Neural progenitor cell (in vitro differentiated cells): ENCODE results near the gene THSD4. TPM values are rescaled to one million over a fixed set of nuclear protein-coding genes. Genes with fewer than 3 reads are reported as not detected.

Experiments
- DNase-seq: peaks from one replicate; pipeline ENCODE4 v3.0.0-alpha.2; 2016; ENCODE audit warnings: low spot score
- H2AFZ ChIP-seq: fragments of 200-600 bp; sonication (generic); replicated peaks from 2 replicates; pipeline ENCODE4 v1.6.1; 2016; ENCODE audit warnings: antibody characterized with exemption
- H3F3A ChIP-seq: fragments of 200-600 bp; sonication (generic); 2 replicates; pipeline ENCODE4 v1.6.1; 2016; ENCODE audit warnings: antibody characterized with exemption, low read depth
- H3K27ac ChIP-seq: fragments of 200-600 bp; sonication (generic); 2 replicates; pipeline ENCODE4 v1.5.1; 2016; ENCODE audit warnings: mild to moderate bottlenecking
- H3K27me3 ChIP-seq: fragments of 200-600 bp; sonication (generic); 2 replicates; pipeline ENCODE4 v1.6.1; 2016; ENCODE audit warnings: mild to moderate bottlenecking, moderate library complexity
- H3K36me3 ChIP-seq: fragments of 200-600 bp; sonication (generic); 2 replicates; pipeline ENCODE4 v1.5.1; 2016
- H3K4me1 ChIP-seq: fragments of 200-600 bp; sonication (generic); 2 replicates; pipeline ENCODE4 v1.6.1; 2016; ENCODE audit warnings: mixed run types
- H3K4me2 ChIP-seq: fragments of 200-600 bp; sonication (generic); 2 replicates; pipeline ENCODE4 v1.6.1; 2016
- H3K4me3 ChIP-seq: fragments of 200-600 bp; sonication (generic); 2 replicates; pipeline ENCODE4 v1.5.1; 2016
- H3K79me2 ChIP-seq: fragments of 200-600 bp; sonication (generic); 2 replicates; pipeline ENCODE4 v1.6.1; 2016; ENCODE audit warnings: low read depth
- H3K9ac ChIP-seq: fragments of 200-600 bp; sonication (generic); 2 replicates; pipeline ENCODE4 v1.6.1; 2016
- H3K9me3 ChIP-seq: fragments of 200-600 bp; sonication (generic); 2 replicates; pipeline ENCODE4 v1.5.1; 2016; ENCODE audit warnings: low read depth
- H4K20me1 ChIP-seq: fragments of 200-600 bp; sonication (generic); 2 replicates; pipeline ENCODE4 v1.6.1; 2016; ENCODE audit warnings: low read depth
- H3K27ac Mint-ChIP-seq: 3 replicates; pipeline ENCODE4 v1.8.0; 2021; ENCODE audit warnings: mixed read lengths
- H3K27me3 Mint-ChIP-seq: 2 replicates; pipeline ENCODE4 v1.8.0; 2022; ENCODE audit warnings: low read depth, mild to moderate bottlenecking, inconsistent platforms, moderate library complexity, mixed read lengths; ENCODE audit not compliant: insufficient read depth
- H3K36me3 Mint-ChIP-seq: 3 replicates; pipeline ENCODE4 v1.8.0; 2021; ENCODE audit warnings: mixed read lengths
- H3K4me1 Mint-ChIP-seq: 3 replicates; pipeline ENCODE4 v1.8.0; 2021; ENCODE audit warnings: mixed read lengths
- H3K4me3 Mint-ChIP-seq: 3 replicates; pipeline ENCODE4 v1.8.0; 2021; ENCODE audit warnings: mild to moderate bottlenecking, moderate library complexity, mixed read lengths
- H3K9me3 Mint-ChIP-seq: 3 replicates; pipeline ENCODE4 v1.8.0; 2020; ENCODE audit warnings: mixed read lengths
- EZH2 ChIP-seq: fragments of 200-600 bp; sonication (generic); IDR thresholded peaks from 2 replicates; pipeline ENCODE4 v1.6.1; 2017; ENCODE audit warnings: antibody characterized with exemption, mild to moderate bottlenecking, moderate library complexity
- EZH2phosphoT487 ChIP-seq: fragments of 200-600 bp; sonication (generic); IDR thresholded peaks from 2 replicates; pipeline ENCODE4 v1.6.1; 2017; ENCODE audit warnings: antibody characterized with exemption
- total RNA-seq: library from RNA; depleted of rRNA; stranded (reverse); fragments of >200 nt; gene quantifications from 2 replicates; pipeline ENCODE4 v1.2.3, GENCODE V29; 2015; ENCODE audit warnings: low replicate concordance
- TF ChIP-seq, protein P1 (sequence below): fragments of 200-600 bp; sonication (generic); IDR thresholded peaks from 2 replicates; pipeline ENCODE4 v1.5.1; 2017; ENCODE audit warnings: antibody characterized with exemption, mild to moderate bottlenecking

The THSD4 gene
- total RNA-seq, 1 donor from 2014 or later: 2.4 TPM

DNA sequence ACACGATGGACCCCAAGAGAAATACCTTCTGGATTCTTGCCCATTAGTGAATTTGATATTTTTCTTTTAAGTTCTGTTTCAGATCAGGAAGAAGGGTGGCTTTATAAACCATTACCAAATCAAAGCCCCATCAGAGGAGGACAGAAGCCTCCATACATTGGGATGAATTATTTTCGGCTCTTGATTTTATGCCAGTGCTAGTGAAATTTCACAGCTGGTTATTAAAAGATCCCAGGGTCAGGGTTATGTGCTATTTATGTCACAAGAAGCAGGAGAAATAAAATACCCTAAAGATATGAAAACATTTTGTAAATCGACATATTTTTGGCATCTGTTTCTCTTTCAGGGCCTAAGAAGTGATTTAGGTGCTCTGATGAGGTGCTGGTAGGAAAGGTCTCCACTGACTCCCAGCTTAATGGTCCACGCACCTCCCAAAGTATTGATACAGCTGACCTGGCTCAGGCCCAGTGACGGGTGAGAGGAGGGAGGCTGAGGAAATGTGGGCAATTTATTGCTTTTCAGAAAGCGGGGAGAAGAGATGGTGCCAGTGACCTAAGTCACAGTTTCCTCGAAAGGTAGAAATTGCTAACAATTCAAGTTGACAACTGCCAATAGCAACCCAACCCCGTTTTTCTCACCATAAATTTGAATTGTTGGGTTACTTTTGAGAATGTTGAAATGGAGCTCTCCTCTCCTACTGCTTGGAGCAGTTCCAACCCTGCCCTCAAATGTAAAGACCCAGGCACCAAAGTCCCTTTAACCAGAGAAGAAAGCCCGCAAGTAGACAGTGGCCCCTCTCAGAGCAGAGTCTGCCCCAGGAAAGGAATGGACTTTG is 379.5 kb downstream of the THSD4 start:
- H3K4me3 ChIP-seq: no peak overlapping the region
- Mint-ChIP-seq H3K4me3 (no peak overlapping the region), H3K36me3 (no peaks in the 10 kb centered on the region), H3K4me1 (no peaks in the 10 kb centered on the region), H3K27ac (no peak overlapping the region), H3K9me3 (no peaks in the 10 kb centered on the region), H3K27me3 (peaks cover 4% of the 10 kb centered on the region)
- no peak for DNase-seq
- no peaks in the 10 kb centered on the region for H3K9me3 ChIP-seq
- no peaks in the 10 kb centered on the region for H3K79me2 ChIP-seq
- H3K27me3 ChIP-seq: no peaks in the 10 kb centered on the region
- TF ChIP-seq EZH2phosphoT487 (no peak), EZH2 (no peak)
- TF ChIP-seq, protein P1, sequence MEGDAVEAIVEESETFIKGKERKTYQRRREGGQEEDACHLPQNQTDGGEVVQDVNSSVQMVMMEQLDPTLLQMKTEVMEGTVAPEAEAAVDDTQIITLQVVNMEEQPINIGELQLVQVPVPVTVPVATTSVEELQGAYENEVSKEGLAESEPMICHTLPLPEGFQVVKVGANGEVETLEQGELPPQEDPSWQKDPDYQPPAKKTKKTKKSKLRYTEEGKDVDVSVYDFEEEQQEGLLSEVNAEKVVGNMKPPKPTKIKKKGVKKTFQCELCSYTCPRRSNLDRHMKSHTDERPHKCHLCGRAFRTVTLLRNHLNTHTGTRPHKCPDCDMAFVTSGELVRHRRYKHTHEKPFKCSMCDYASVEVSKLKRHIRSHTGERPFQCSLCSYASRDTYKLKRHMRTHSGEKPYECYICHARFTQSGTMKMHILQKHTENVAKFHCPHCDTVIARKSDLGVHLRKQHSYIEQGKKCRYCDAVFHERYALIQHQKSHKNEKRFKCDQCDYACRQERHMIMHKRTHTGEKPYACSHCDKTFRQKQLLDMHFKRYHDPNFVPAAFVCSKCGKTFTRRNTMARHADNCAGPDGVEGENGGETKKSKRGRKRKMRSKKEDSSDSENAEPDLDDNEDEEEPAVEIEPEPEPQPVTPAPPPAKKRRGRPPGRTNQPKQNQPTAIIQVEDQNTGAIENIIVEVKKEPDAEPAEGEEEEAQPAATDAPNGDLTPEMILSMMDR: no peak
- H2AFZ ChIP-seq: no peak overlapping the region
- no peaks in the 10 kb centered on the region for H3K36me3 ChIP-seq
- H3K4me2 ChIP-seq: no peak overlapping the region
- no peaks in the 10 kb centered on the region for H3F3A ChIP-seq
- H4K20me1 ChIP-seq: no peaks in the 10 kb centered on the region
- H3K4me1 ChIP-seq: no peaks in the 10 kb centered on the region
- no peak overlapping the region for H3K27ac ChIP-seq
- no peak overlapping the region for H3K9ac ChIP-seq

DNA sequence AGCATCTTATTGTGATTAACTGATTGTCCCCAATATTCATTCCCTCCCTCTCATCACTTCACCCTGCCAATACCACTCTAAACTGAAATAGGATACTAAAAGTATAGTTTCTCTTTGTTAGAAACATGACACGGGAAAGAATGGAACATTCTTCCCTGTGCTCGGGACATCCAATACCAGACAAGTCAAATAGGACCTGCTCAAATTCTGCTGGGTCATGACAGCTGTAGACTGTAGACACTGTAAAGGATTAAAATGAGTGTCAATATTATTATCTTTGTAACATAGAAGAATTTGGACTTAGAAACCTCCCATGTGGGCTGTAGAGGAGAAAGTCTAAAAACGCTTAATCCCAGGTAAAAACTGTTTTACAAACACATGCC is 380.1 kb downstream of the THSD4 start:
- no peak for TF ChIP-seq EZH2phosphoT487
- TF ChIP-seq, protein P1: no peak
- no peak for TF ChIP-seq EZH2
- no peak overlapping the region for H3K27ac ChIP-seq
- H3K4me2 ChIP-seq: no peak overlapping the region
- Mint-ChIP-seq H3K4me1 (no peaks in the 10 kb centered on the region), H3K4me3 (no peak overlapping the region), H3K27ac (no peak overlapping the region), H3K36me3 (no peaks in the 10 kb centered on the region), H3K27me3 (peaks cover 4% of the 10 kb centered on the region), H3K9me3 (peaks cover 4% of the 10 kb centered on the region)
- no peaks in the 10 kb centered on the region for H4K20me1 ChIP-seq
- no peak overlapping the region for H3K9ac ChIP-seq
- H3K27me3 ChIP-seq: no peaks in the 10 kb centered on the region
- no peak overlapping the region for H2AFZ ChIP-seq
- H3K4me3 ChIP-seq: no peak overlapping the region
- no peaks in the 10 kb centered on the region for H3K9me3 ChIP-seq
- no peaks in the 10 kb centered on the region for H3K4me1 ChIP-seq
- H3F3A ChIP-seq: no peaks in the 10 kb centered on the region
- no peaks in the 10 kb centered on the region for H3K79me2 ChIP-seq
- no peak for DNase-seq
- no peaks in the 10 kb centered on the region for H3K36me3 ChIP-seq

DNA sequence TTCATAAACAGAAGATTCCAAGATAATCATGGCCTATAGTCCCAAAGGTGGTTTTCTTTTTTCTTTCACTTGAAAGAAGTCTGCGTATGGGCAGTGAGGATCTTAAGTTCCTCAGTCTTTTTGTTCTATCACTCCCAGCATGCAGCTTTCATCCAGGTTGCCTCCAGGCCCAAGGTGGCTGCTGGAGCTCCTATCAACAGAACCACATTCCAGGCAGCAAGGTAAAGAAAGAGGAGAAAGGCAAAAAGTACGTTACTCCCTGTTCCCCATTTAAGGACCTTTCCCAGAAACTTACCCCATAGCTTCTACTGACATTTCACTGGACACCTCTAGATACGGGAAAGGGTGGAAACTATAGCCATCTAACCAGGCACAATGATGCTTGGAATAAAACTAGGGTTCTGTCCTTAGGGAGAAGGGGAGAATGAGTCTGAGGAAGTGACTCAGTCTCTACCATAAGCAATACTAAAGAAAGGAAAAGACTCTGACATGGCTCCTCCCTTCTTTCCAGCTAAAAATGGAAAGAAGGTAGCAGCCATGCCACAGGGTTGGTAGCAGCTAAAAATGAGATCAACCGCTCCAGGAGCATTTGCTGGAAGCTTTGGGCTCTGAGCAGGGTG is 381.2 kb downstream of the THSD4 start:
- Histone ChIP-seq H3K4me2 (no peak overlapping the region), H3K36me3 (no peaks in the 10 kb centered on the region), H3K9ac (no peak overlapping the region), H3K79me2 (no peaks in the 10 kb centered on the region), H3K9me3 (peaks cover 4% of the 10 kb centered on the region), H4K20me1 (no peaks in the 10 kb centered on the region), H3K27me3 (no peaks in the 10 kb centered on the region), H3K4me3 (no peak overlapping the region), H3K27ac (no peak overlapping the region), H3K4me1 (no peaks in the 10 kb centered on the region), H2AFZ (no peak overlapping the region), H3F3A (no peaks in the 10 kb centered on the region)
- Mint-ChIP-seq H3K27ac (no peak overlapping the region), H3K4me1 (no peaks in the 10 kb centered on the region), H3K4me3 (no peak overlapping the region), H3K36me3 (no peaks in the 10 kb centered on the region), H3K9me3 (peaks cover 10% of the 10 kb centered on the region), H3K27me3 (peaks cover 4% of the 10 kb centered on the region)
- no peak for TF ChIP-seq EZH2phosphoT487
- TF ChIP-seq, protein P1: no peak
- DNase-seq: no peak
